ENCODE measurements around the gene ELP4.

- TF ChIP-seq EZH2 (IDR thresholded peaks at IDR 0.05; ENCODE audit: insufficient read depth, poor library complexity, severe bottlenecking), result no peak
- TF ChIP-seq EZH2phosphoT487 (IDR thresholded peaks at IDR 0.05; ENCODE audit: insufficient read depth, low read depth), result no peak
Measured at GRCh38 chr11:31607914-31608313, 98.3 kb downstream of the ELP4 start.

Measured in GM23248 (cell line).